C4-2B (cell line): Measurements from ENCODE around the gene AGT.

Experiments
- CTCF ChIP-seq: fragments of 450-650 bp; conservative IDR thresholded peaks from 2 replicates; pipeline ENCODE4 v1.5.1; 2017; ENCODE audit warnings: mild to moderate bottlenecking
- ZFX ChIP-seq: fragments of 450-650 bp; IDR thresholded peaks from 2 replicates; pipeline ENCODE4 v1.6.1; 2017

DNA sequence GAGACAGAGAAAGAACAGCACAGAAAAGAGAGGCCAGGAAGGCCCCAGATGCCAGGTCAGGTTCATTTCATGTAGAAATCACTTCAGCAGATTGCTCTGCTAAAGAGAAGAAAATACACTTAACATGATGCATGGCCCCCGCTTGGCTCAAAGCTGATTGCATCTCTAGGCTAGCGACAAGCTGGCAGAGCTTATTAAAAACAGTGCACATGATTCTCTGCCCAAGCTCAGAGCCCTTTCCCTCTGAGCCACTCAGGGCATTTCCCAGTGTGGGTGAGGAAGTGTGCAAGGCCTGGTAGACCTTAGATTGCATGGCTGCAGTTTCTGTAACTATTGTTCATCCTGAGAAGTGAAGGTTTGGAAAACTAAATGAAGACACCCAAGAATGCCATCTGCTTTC is 30.0 kb upstream of the AGT start:
- TF ChIP-seq CTCF (no peak), ZFX (no peak)
